ENCODE measurements around the gene LACC1.

DNA sequence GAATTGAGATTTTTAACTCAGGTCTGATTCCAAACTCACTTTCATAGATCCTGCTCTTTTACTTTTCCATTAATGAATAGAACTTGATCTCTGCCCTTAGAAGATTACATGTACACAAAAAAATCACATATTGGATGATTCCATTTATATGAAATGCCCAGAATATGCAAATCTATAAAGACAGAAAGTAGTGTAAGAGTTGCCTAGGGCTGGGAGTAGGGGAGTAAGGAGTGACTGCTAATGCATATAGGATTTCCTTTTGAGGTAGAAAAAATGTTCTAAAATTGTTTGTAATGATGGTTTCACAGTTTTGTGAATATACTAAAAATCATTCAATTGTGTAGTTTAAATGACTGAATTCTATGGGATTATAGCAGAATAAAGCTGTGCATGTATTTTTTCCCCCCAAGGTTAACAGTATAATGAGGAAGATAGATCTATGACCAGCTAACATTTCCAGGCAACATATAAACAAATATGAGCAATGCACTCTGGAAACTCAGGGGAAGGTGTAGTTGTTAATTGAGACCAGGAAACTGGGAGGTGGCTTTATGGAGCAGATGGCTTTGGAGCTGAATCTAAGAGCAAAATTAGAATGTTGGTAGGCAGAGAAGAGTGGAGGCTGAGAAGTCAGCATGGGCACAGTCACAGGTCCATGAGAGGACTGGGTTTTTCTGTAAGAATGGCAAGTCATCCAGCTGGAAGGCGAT, 41.4 kb downstream of the LACC1 start:
- TF ChIP-seq, protein P1, sequence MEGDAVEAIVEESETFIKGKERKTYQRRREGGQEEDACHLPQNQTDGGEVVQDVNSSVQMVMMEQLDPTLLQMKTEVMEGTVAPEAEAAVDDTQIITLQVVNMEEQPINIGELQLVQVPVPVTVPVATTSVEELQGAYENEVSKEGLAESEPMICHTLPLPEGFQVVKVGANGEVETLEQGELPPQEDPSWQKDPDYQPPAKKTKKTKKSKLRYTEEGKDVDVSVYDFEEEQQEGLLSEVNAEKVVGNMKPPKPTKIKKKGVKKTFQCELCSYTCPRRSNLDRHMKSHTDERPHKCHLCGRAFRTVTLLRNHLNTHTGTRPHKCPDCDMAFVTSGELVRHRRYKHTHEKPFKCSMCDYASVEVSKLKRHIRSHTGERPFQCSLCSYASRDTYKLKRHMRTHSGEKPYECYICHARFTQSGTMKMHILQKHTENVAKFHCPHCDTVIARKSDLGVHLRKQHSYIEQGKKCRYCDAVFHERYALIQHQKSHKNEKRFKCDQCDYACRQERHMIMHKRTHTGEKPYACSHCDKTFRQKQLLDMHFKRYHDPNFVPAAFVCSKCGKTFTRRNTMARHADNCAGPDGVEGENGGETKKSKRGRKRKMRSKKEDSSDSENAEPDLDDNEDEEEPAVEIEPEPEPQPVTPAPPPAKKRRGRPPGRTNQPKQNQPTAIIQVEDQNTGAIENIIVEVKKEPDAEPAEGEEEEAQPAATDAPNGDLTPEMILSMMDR (IDR thresholded peaks at IDR 0.05), result no peak
- TF ChIP-seq POLR2A (IDR thresholded peaks at IDR 0.05), result no peak
